Erythroblast (primary cell): ENCODE data around the gene PACS2.

Experiments
- GATA1 ChIP-seq: IDR thresholded peaks from 2 replicates; pipeline ENCODE4 v1.6.1; 2011; ENCODE audit warnings: low read depth, mild to moderate bottlenecking, control low read depth, low read length, moderate library complexity
- POLR2A ChIP-seq: IDR thresholded peaks from 2 replicates; pipeline ENCODE4 v1.6.1; 2011; ENCODE audit warnings: mild to moderate bottlenecking, low read length

GRCh38 chr14:105323663-105324062 is 9.1 kb downstream of the PACS2 start:
- TF ChIP-seq POLR2A, result no peak
- TF ChIP-seq GATA1, result no peak
